ENCODE data around the gene PROZ. TPM values are rescaled to one million over a fixed set of nuclear protein-coding genes. Genes with fewer than 3 reads are reported as not detected.

Gene PROZ
- total and polyA plus RNA-seq, 2 of the 13 experiments (the other 11 are each of a cell fraction or from before 2014, with no cell fraction given), result 5.6 to 22.5 TPM

DNA sequence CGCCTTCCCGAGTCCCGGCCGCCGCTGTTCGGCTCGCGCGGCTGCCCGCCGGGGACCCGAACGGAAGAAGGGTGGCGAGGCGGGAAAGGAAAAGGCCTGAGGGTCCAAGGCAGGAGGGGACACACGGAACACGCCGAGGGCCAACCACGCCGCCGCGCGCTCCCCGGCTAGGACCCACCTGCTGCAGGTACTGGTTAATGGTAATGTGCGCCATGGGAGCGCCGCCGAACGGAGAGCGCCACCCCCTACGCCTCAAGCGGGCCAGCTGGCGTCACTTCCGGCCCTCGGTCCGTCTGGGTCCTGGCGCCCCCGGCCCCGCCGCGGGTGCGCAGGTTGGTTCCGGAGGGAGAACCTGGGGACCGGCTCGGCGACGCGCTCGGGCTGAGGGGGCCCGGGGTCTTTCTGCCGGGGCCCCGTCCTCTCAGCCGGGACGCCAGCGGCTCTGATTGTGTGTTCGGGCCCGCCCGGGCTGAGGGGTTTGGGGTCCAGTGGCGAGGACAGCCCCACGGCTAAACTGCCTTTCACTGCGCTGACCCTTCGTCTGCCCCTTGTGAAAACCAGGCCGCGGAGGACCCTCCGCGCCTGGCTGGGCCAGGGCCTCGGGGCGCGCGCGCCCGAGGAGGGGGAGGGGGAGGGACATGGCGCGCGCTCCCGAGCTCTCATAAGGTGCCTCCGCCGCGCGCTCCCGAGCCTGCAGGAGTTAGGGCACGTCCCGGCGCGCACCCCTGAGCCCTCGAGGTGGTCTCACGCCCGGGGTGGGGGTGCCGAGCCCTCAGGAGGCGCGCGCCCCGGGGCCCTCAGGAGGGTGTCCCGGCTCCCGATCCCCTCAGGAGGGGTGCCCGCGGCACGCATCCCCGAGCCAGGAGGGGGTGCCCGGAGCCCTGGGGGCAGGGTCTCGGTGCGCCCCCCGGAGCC lies 50.2 kb downstream of the PROZ start, which contains the start of gene PCID2 (continued):
- TF ChIP-seq, protein P1, sequence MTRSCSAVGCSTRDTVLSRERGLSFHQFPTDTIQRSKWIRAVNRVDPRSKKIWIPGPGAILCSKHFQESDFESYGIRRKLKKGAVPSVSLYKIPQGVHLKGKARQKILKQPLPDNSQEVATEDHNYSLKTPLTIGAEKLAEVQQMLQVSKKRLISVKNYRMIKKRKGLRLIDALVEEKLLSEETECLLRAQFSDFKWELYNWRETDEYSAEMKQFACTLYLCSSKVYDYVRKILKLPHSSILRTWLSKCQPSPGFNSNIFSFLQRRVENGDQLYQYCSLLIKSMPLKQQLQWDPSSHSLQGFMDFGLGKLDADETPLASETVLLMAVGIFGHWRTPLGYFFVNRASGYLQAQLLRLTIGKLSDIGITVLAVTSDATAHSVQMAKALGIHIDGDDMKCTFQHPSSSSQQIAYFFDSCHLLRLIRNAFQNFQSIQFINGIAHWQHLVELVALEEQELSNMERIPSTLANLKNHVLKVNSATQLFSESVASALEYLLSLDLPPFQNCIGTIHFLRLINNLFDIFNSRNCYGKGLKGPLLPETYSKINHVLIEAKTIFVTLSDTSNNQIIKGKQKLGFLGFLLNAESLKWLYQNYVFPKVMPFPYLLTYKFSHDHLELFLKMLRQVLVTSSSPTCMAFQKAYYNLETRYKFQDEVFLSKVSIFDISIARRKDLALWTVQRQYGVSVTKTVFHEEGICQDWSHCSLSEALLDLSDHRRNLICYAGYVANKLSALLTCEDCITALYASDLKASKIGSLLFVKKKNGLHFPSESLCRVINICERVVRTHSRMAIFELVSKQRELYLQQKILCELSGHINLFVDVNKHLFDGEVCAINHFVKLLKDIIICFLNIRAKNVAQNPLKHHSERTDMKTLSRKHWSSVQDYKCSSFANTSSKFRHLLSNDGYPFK (CRISPR knock-in tag; IDR thresholded peaks at IDR 0.05; ENCODE audit: borderline replicate concordance), result peak; percentile 87
- TF ChIP-seq ATF7-NPFF (CRISPR knock-in tag; IDR thresholded peaks at IDR 0.05; ENCODE audit: low read depth), result peak; percentile 91
- TF ChIP-seq PAWR (CRISPR knock-in tag; IDR thresholded peaks at IDR 0.05; ENCODE audit: borderline replicate concordance), result 0 out of 2 replicates have a peak, but pooled peaks have one; percentile 17
- TF ChIP-seq ZNF761 (CRISPR knock-in tag; conservative IDR thresholded peaks at IDR 0.05), result peak; percentile 84
- TF ChIP-seq ZNF703 (CRISPR knock-in tag; IDR thresholded peaks at IDR 0.05; ENCODE audit: borderline replicate concordance), result peak; percentile 59; the same call in 1 of the 2 replicates
- TF ChIP-seq, protein P2, sequence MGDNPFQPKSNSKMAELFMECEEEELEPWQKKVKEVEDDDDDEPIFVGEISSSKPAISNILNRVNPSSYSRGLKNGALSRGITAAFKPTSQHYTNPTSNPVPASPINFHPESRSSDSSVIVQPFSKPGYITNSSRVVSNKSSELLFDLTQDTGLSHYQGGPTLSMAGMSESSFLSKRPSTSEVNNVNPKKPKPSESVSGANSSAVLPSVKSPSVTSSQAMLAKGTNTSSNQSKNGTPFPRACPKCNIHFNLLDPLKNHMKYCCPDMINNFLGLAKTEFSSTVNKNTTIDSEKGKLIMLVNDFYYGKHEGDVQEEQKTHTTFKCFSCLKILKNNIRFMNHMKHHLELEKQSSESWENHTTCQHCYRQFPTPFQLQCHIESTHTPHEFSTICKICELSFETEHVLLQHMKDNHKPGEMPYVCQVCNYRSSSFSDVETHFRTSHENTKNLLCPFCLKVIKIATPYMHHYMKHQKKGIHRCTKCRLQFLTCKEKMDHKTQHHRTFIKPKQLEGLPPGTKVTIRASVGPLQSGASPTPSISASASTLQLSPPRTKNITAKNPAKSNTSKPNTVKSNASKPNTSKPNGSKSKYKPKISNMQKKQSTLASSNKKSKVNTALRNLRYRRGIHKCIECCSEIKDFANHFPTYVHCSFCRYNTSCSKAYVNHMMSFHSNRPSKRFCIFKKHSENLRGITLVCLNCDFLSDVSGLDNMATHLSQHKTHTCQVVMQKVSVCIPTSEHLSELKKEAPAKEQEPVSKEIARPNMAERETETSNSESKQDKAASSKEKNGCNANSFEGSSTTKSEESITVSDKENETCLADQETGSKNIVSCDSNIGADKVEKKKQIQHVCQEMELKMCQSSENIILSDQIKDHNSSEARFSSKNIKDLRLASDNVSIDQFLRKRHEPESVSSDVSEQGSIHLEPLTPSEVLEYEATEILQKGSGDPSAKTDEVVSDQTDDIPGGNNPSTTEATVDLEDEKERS (CRISPR knock-in tag; IDR thresholded peaks at IDR 0.05), result peak; percentile 87; the same call in 1 of the 2 replicates
- TF ChIP-seq SRF (IDR thresholded peaks at IDR 0.05; ENCODE audit: low read depth, low read length), result peak; percentile 74; the same call in 1 of the 2 replicates
- peak; percentile 56; the same call in 1 of the 2 replicates for TF ChIP-seq SOX5 (CRISPR knock-in tag; IDR thresholded peaks at IDR 0.05; ENCODE audit: borderline replicate concordance)
- TF ChIP-seq NFIC (IDR thresholded peaks at IDR 0.05; ENCODE audit: low read length), result no peak
- no peak for TF ChIP-seq ZNF136 (CRISPR knock-in tag; IDR thresholded peaks at IDR 0.05; ENCODE audit: low read depth)
- TF ChIP-seq ZFP36L1 (CRISPR knock-in tag; IDR thresholded peaks at IDR 0.05), result peak; percentile 51; the same call in 1 of the 2 replicates
- peak; percentile 55 for TF ChIP-seq GATAD2A (CRISPR knock-in tag; IDR thresholded peaks at IDR 0.05)
- peak; percentile 69; the same call in 1 of the 2 replicates for TF ChIP-seq MXD4 (CRISPR knock-in tag; IDR thresholded peaks at IDR 0.05)
- peak; percentile 84 for TF ChIP-seq BRD4 (CRISPR knock-in tag; IDR thresholded peaks at IDR 0.05)
- TF ChIP-seq SCMH1 (CRISPR knock-in tag; IDR thresholded peaks at IDR 0.05; ENCODE audit: borderline replicate concordance), result no peak
- TF ChIP-seq ZNF572 (CRISPR knock-in tag; IDR thresholded peaks at IDR 0.05), result no peak
- TF ChIP-seq ZNF619 (CRISPR knock-in tag; IDR thresholded peaks at IDR 0.05), result peak; percentile 93
- TF ChIP-seq, protein P3, sequence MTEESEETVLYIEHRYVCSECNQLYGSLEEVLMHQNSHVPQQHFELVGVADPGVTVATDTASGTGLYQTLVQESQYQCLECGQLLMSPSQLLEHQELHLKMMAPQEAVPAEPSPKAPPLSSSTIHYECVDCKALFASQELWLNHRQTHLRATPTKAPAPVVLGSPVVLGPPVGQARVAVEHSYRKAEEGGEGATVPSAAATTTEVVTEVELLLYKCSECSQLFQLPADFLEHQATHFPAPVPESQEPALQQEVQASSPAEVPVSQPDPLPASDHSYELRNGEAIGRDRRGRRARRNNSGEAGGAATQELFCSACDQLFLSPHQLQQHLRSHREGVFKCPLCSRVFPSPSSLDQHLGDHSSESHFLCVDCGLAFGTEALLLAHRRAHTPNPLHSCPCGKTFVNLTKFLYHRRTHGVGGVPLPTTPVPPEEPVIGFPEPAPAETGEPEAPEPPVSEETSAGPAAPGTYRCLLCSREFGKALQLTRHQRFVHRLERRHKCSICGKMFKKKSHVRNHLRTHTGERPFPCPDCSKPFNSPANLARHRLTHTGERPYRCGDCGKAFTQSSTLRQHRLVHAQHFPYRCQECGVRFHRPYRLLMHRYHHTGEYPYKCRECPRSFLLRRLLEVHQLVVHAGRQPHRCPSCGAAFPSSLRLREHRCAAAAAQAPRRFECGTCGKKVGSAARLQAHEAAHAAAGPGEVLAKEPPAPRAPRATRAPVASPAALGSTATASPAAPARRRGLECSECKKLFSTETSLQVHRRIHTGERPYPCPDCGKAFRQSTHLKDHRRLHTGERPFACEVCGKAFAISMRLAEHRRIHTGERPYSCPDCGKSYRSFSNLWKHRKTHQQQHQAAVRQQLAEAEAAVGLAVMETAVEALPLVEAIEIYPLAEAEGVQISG (CRISPR knock-in tag; IDR thresholded peaks at IDR 0.05), result peak; percentile 95
- no peak for TF ChIP-seq ZNF652 (CRISPR knock-in tag; IDR thresholded peaks at IDR 0.05; ENCODE audit: borderline replicate concordance, low read depth)
- peak; percentile 23 for TF ChIP-seq ZNF589 (CRISPR knock-in tag; conservative IDR thresholded peaks at IDR 0.05)
- no peak for TF ChIP-seq ZC3H4 (CRISPR knock-in tag; IDR thresholded peaks at IDR 0.05; ENCODE audit: borderline replicate concordance)

Data from HepG2 (cell line).